ENCODE data around the gene CCDC57.

CCDC57 gene

DNA sequence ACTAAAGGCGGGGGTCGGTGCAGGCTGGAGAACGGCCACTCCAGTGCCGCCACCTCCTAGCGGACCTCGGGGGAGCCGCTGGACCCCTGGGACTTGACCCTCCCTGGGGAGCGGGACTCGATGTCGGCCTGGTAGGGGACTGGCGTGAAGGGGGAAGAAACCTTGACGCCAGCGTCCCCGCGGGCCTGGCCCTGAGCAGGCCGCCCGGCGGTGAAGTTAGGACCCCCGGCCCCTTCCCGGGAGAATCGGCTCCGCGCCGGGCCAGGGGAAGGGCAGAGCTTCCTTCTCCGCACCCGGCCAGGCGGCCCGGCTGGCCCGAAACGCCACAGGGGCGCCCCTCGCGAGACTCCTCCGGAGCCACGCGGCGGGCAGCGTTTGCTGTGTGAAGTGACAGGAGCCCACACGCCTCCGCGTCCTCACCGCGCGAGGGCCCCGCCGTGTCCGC is 147.4 kb downstream of the CCDC57 start:
- peak overlapping the region; percentile 35 for H3K27ac ChIP-seq (ENCODE audit: low read length)
- H4K20me1 ChIP-seq (ENCODE audit: insufficient read depth, low read length): no peaks in the 10 kb centered on the region
- H3K4me3 ChIP-seq (ENCODE audit: low read length): peak overlapping the region; percentile 100
- H3K27me3 ChIP-seq (ENCODE audit: low read depth, low read length): no peaks in the 10 kb centered on the region
- H3K4me2 ChIP-seq (ENCODE audit: low read length): peak overlapping the region; percentile 96
- no peak overlapping the region for H2AFZ ChIP-seq (ENCODE audit: low read depth, low read length)
- no peaks in the 10 kb centered on the region for H3K9me3 ChIP-seq (ENCODE audit: insufficient read depth, low read length)
- peaks cover 28% of the 10 kb centered on the region for H3K79me2 ChIP-seq (ENCODE audit: low read length)
- H3K4me1 ChIP-seq (ENCODE audit: low read length): peaks cover 14% of the 10 kb centered on the region
- peaks cover 15% of the 10 kb centered on the region for H3K36me3 ChIP-seq (replicated peaks; ENCODE audit: low read depth, low read length)
- H3K9ac ChIP-seq (ENCODE audit: low read length): peak overlapping the region; percentile 97
- TF ChIP-seq, protein P1, sequence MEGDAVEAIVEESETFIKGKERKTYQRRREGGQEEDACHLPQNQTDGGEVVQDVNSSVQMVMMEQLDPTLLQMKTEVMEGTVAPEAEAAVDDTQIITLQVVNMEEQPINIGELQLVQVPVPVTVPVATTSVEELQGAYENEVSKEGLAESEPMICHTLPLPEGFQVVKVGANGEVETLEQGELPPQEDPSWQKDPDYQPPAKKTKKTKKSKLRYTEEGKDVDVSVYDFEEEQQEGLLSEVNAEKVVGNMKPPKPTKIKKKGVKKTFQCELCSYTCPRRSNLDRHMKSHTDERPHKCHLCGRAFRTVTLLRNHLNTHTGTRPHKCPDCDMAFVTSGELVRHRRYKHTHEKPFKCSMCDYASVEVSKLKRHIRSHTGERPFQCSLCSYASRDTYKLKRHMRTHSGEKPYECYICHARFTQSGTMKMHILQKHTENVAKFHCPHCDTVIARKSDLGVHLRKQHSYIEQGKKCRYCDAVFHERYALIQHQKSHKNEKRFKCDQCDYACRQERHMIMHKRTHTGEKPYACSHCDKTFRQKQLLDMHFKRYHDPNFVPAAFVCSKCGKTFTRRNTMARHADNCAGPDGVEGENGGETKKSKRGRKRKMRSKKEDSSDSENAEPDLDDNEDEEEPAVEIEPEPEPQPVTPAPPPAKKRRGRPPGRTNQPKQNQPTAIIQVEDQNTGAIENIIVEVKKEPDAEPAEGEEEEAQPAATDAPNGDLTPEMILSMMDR (IDR thresholded peaks at IDR 0.05; ENCODE audit: low read depth, low read length): no peak
- TF ChIP-seq EZH2phosphoT487 (IDR thresholded peaks at IDR 0.05; ENCODE audit: low read depth): no peak

DNA sequence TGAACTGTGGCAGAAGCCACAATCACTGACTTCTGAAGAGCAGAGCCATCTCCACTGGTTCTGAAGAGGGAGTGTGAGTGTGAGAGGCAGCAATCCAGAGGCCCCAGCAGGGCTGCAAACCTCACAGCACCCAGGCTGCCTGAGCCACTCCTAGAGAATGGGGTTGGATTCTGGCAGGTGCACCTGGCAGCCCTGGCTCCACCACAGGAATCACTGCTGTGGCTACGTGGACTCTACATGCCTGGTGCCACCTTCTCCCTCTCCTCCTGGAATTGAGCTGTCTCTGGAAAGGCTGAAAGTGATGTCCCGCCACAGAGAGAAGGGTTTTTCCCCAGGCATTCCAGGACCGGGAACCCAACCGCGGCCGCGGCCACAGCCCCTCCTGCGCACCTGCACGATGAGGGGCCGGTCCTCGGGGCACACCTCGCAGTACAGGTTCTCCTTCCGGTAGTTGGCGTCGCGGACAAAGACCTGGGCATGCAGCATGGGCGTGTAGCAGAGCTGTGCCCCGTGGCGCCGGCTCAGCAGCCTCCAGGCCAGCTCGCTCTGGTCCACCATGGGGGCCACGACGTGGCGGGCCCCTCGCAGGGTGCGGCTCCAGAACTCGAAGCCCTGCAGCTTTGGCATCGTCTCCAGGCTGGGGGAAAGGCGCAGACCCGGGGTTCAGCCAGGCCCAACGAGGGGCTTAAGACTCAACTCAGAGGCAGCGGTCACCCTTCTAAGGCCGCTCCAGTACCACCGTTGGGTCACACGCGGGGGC is 148.0 kb downstream of the CCDC57 start:
- peaks cover 14% of the 10 kb centered on the region for H3K4me1 ChIP-seq (ENCODE audit: low read length)
- H2AFZ ChIP-seq (ENCODE audit: low read depth, low read length): no peak overlapping the region
- H3K9ac ChIP-seq (ENCODE audit: low read length): peak overlapping the region; percentile 97
- peak overlapping the region; percentile 96 for H3K4me2 ChIP-seq (ENCODE audit: low read length)
- no peaks in the 10 kb centered on the region for H4K20me1 ChIP-seq (ENCODE audit: insufficient read depth, low read length)
- TF ChIP-seq, protein P1 (IDR thresholded peaks at IDR 0.05; ENCODE audit: low read depth, low read length): no peak
- no peak for TF ChIP-seq EZH2phosphoT487 (IDR thresholded peaks at IDR 0.05; ENCODE audit: low read depth)
- H3K9me3 ChIP-seq (ENCODE audit: insufficient read depth, low read length): no peaks in the 10 kb centered on the region
- no peaks in the 10 kb centered on the region for H3K27me3 ChIP-seq (ENCODE audit: low read depth, low read length)
- peaks cover 18% of the 10 kb centered on the region for H3K36me3 ChIP-seq (replicated peaks; ENCODE audit: low read depth, low read length)
- peak overlapping the region; percentile 100 for H3K4me3 ChIP-seq (ENCODE audit: low read length)
- peaks cover 28% of the 10 kb centered on the region for H3K79me2 ChIP-seq (ENCODE audit: low read length)
- peak overlapping the region; percentile 35 for H3K27ac ChIP-seq (ENCODE audit: low read length)

GRCh38 chr17:82063424-82064415 is 148.9 kb downstream of the CCDC57 start:
- H3K4me3 ChIP-seq (ENCODE audit: low read length): peak overlapping the region; percentile 100
- TF ChIP-seq, protein P1 (IDR thresholded peaks at IDR 0.05; ENCODE audit: low read depth, low read length): no peak
- no peak for TF ChIP-seq EZH2phosphoT487 (IDR thresholded peaks at IDR 0.05; ENCODE audit: low read depth)
- H3K9ac ChIP-seq (ENCODE audit: low read length): no peak overlapping the region; the same call in 1 of the 2 replicates
- H2AFZ ChIP-seq (ENCODE audit: low read depth, low read length): no peak overlapping the region
- no peak overlapping the region for H3K27ac ChIP-seq (ENCODE audit: low read length)
- no peaks in the 10 kb centered on the region for H3K9me3 ChIP-seq (ENCODE audit: insufficient read depth, low read length)
- H3K4me2 ChIP-seq (ENCODE audit: low read length): peak overlapping the region; percentile 96
- no peaks in the 10 kb centered on the region for H4K20me1 ChIP-seq (ENCODE audit: insufficient read depth, low read length)
- H3K4me1 ChIP-seq (ENCODE audit: low read length): peaks cover 14% of the 10 kb centered on the region
- H3K79me2 ChIP-seq (ENCODE audit: low read length): peaks cover 28% of the 10 kb centered on the region
- peaks cover 22% of the 10 kb centered on the region for H3K36me3 ChIP-seq (replicated peaks; ENCODE audit: low read depth, low read length)
- H3K27me3 ChIP-seq (ENCODE audit: low read depth, low read length): no peaks in the 10 kb centered on the region

DNA sequence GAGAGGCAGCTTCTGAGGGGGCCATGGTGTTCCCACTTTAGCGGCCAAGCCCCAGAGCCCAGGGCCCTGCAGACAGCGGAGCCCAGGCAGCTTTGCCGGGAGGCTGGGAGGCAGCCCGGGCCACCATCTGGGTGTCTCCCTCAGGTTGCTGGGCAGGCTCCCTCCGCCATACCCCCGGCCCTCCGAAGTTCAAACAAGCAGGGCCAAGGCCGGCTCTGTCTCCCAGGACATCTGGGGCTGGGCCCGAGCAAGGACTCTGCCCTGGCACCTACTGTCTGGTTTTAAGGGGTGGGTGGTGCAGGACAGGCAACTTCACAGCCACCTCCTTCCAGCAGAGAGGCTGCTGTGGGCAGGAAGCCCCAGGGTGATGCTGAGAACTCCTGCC is 149.7 kb downstream of the CCDC57 start:
- no peak overlapping the region for H3K4me3 ChIP-seq (ENCODE audit: low read length)
- H3K9ac ChIP-seq (ENCODE audit: low read length): no peak overlapping the region
- no peaks in the 10 kb centered on the region for H3K27me3 ChIP-seq (ENCODE audit: low read depth, low read length)
- H4K20me1 ChIP-seq (ENCODE audit: insufficient read depth, low read length): no peaks in the 10 kb centered on the region
- peaks cover 26% of the 10 kb centered on the region for H3K36me3 ChIP-seq (replicated peaks; ENCODE audit: low read depth, low read length)
- no peak overlapping the region for H2AFZ ChIP-seq (ENCODE audit: low read depth, low read length)
- H3K27ac ChIP-seq (ENCODE audit: low read length): no peak overlapping the region
- TF ChIP-seq, protein P1 (IDR thresholded peaks at IDR 0.05; ENCODE audit: low read depth, low read length): no peak
- no peak for TF ChIP-seq EZH2phosphoT487 (IDR thresholded peaks at IDR 0.05; ENCODE audit: low read depth)
- H3K4me2 ChIP-seq (ENCODE audit: low read length): no peak overlapping the region
- peaks cover 14% of the 10 kb centered on the region for H3K4me1 ChIP-seq (ENCODE audit: low read length)
- peaks cover 28% of the 10 kb centered on the region for H3K79me2 ChIP-seq (ENCODE audit: low read length)
- H3K9me3 ChIP-seq (ENCODE audit: insufficient read depth, low read length): no peaks in the 10 kb centered on the region

Measured in OCI-LY3 (cell line).